Panc1 (cell line): ENCODE results near the gene ADGRB3. TPM values are rescaled to one million over a fixed set of nuclear protein-coding genes. Genes with fewer than 3 reads are reported as not detected.
"Not testable (repeated sequence)": the region's sequence is repeated elsewhere in the genome, so short reads cannot be mapped to it uniquely, and the experiment has no call there.

Experiments
- ATAC-seq: fragments of 200-7000 bp; cut with Tn5 transposase; 2 replicates; pipeline ENCODE4 v1.9.1; 2020; ENCODE audit warnings: mild to moderate bottlenecking, moderate library complexity
- BruUV-seq: library from RNA; stranded (reverse); fragments of 400-500 nt; replicated peaks from 2 replicates; lab custom pipeline; 2021; lab: Mats Ljungman, UMichigan
- CTCF ChIA-PET: fragments of 300-600 bp; sonication (Branson Sonifier 250); formaldehyde crosslinking; loops from one replicate; lab custom pipeline; 2022; ENCODE audit warnings: antibody characterized with exemption; lab: Charles Lee
- POLR2A ChIA-PET: fragments of 300-600 bp; sonication (Branson Sonifier 250); formaldehyde crosslinking; loops from one replicate; lab custom pipeline; 2022; ENCODE audit warnings: antibody characterized with exemption; lab: Charles Lee
- DNase-seq: peaks from one replicate; pipeline ENCODE4 v3.0.0-alpha.2; 2010; ENCODE audit warnings: low read depth, low spot score
- H3K27ac ChIP-seq: 2 replicates; pipeline ENCODE4 v1.5.1; 2011; ENCODE audit warnings: mild to moderate bottlenecking, low read length, inconsistent platforms
- H3K27me3 ChIP-seq: fragments of 200-500 bp; sonication (Bioruptor generic); 2 replicates; pipeline ENCODE4 v1.6.0; 2014; ENCODE audit warnings: low read length, inconsistent platforms; ENCODE audit not compliant: control insufficient read depth, insufficient read depth
- H3K36me3 ChIP-seq: fragments of 200-500 bp; sonication (Bioruptor generic); 2 replicates; pipeline ENCODE4 v1.5.1; 2014; ENCODE audit warnings: inconsistent platforms, mild to moderate bottlenecking, low read length, moderate library complexity; ENCODE audit not compliant: control insufficient read depth, insufficient read depth
- H3K4me1 ChIP-seq: 2 replicates; pipeline ENCODE4 v1.5.1; 2011; ENCODE audit warnings: inconsistent platforms, mild to moderate bottlenecking, low read length, moderate library complexity; ENCODE audit not compliant: control insufficient read depth, insufficient read depth
- H3K4me3 ChIP-seq, 2 experiments: 2 replicates each; pipeline ENCODE4 v1.5.1; 2011 to 2012; ENCODE audit warnings: low read depth in 2 of 2, low read length in 2 of 2, mild to moderate bottlenecking in 2 of 2, inconsistent platforms in 1 of 2, moderate library complexity in 1 of 2
- H3K9me3 ChIP-seq: fragments of 200-500 bp; sonication (Bioruptor generic); 2 replicates; pipeline ENCODE4 v1.5.1; 2014; ENCODE audit warnings: low read depth, mild to moderate bottlenecking, inconsistent platforms, low read length, moderate library complexity; ENCODE audit not compliant: control insufficient read depth, insufficient read depth
- POLR2AphosphoS5 ChIP-seq: IDR thresholded peaks from 2 replicates; pipeline ENCODE4 v1.6.1; 2012; ENCODE audit warnings: mild to moderate bottlenecking, low read depth, low read length, moderate library complexity
- SIN3A ChIP-seq: IDR thresholded peaks from 2 replicates; pipeline ENCODE4 v1.6.1; 2012; ENCODE audit warnings: low read depth, mild to moderate bottlenecking, low read length, moderate library complexity, borderline replicate concordance; ENCODE audit not compliant: insufficient read depth
- TCF7L2 ChIP-seq: IDR thresholded peaks from 2 replicates; pipeline ENCODE4 v1.6.1; 2011; ENCODE audit warnings: mild to moderate bottlenecking, low read depth, low read length, inconsistent platforms
- in situ Hi-C: cut with HindIII; loops from 2 replicates; pipeline ENCODE4 v1.10.0; 2016; ENCODE audit warnings: low sequenced_read_pairs, low pct_unique_long_range_greater_than_20kb
- intact Hi-C: fragments of 100-400 bp; cut with micrococcal nuclease; formaldehyde crosslinking; loops from one replicate; pipeline ENCODE4 v1.10.0; 2022; ENCODE audit not compliant: unreplicated experiment
- total RNA-seq: library from RNA; stranded (reverse); gene quantifications from one replicate; pipeline ENCODE4 v1.2.1, GENCODE V29; 2021; ENCODE audit not compliant: unreplicated experiment
- TF ChIP-seq, protein P1 (sequence below): fragments of 450-650 bp; IDR thresholded peaks from 2 replicates; pipeline ENCODE4 v1.5.1; 2017; ENCODE audit warnings: mild to moderate bottlenecking
- TF ChIP-seq, protein P2 (sequence below), 2 experiments: IDR thresholded peaks; 2 replicates each; pipeline ENCODE4 v1.6.1; 2011 to 2012; ENCODE audit warnings: low read depth in 2 of 2, control low read depth in 1 of 2, low read length in 1 of 2, mild to moderate bottlenecking in 1 of 2, moderate library complexity in 1 of 2; ENCODE audit not compliant: insufficient read depth in 1 of 2

The ADGRB3 gene
- total RNA-seq, 1 experiment from 2014 or later: 0.10 TPM

DNA sequence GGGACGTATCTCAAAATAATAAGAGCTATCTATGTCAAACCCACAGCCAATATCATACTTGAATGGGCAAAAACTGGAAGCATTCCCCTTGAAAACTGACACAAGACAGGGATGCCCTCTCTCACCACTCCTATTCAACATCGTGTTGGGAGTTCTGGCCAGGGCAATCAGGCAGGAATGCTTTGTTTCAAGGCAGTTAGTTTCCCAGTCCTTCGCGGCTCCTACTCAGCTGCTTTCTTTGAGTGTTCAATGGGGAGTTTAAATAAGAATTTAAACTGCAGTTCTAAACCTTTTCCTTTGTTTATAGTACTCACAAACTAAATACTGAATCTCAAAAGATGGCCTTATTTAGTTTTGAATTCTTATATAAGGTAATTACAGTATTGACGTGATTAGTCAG is 179.9 kb downstream of the ADGRB3 start:
- CTCF ChIA-PET: not testable (repeated sequence)

DNA sequence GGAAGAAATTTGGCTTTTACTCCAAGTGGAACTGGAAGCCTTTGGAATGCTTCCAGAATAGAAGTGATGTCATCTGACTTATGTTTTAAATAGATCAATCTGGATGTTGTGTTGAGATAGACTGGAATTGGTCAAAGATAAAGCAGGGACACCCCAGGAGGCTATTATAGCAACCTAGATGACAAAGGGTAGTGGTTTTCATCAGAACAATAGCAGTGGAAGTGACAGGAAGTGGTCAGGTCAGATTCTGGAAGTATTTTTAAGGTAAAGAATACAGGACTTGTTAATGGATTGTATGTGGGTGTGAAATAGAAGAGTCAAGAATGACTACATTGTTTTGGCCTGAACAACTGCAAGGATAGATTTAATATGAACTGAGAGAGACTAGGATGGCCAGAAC is 191.4 kb downstream of the ADGRB3 start:
- no TSS peak for BruUV-seq
- intact Hi-C loops (no loop called here), in situ Hi-C loops (no loop called here)
- ATAC-seq: no peak
- no peaks in the 10 kb centered on the region for H3K36me3 ChIP-seq
- H3K4me3 ChIP-seq: no peak overlapping the region
- ChIA-PET CTCF (no interaction called here), POLR2A (no interaction called here)
- TF ChIP-seq POLR2AphosphoS5 (no peak), TCF7L2 (no peak), SIN3A (no peak)
- TF ChIP-seq, protein P1, sequence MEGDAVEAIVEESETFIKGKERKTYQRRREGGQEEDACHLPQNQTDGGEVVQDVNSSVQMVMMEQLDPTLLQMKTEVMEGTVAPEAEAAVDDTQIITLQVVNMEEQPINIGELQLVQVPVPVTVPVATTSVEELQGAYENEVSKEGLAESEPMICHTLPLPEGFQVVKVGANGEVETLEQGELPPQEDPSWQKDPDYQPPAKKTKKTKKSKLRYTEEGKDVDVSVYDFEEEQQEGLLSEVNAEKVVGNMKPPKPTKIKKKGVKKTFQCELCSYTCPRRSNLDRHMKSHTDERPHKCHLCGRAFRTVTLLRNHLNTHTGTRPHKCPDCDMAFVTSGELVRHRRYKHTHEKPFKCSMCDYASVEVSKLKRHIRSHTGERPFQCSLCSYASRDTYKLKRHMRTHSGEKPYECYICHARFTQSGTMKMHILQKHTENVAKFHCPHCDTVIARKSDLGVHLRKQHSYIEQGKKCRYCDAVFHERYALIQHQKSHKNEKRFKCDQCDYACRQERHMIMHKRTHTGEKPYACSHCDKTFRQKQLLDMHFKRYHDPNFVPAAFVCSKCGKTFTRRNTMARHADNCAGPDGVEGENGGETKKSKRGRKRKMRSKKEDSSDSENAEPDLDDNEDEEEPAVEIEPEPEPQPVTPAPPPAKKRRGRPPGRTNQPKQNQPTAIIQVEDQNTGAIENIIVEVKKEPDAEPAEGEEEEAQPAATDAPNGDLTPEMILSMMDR: no peak
- TF ChIP-seq, protein P2, sequence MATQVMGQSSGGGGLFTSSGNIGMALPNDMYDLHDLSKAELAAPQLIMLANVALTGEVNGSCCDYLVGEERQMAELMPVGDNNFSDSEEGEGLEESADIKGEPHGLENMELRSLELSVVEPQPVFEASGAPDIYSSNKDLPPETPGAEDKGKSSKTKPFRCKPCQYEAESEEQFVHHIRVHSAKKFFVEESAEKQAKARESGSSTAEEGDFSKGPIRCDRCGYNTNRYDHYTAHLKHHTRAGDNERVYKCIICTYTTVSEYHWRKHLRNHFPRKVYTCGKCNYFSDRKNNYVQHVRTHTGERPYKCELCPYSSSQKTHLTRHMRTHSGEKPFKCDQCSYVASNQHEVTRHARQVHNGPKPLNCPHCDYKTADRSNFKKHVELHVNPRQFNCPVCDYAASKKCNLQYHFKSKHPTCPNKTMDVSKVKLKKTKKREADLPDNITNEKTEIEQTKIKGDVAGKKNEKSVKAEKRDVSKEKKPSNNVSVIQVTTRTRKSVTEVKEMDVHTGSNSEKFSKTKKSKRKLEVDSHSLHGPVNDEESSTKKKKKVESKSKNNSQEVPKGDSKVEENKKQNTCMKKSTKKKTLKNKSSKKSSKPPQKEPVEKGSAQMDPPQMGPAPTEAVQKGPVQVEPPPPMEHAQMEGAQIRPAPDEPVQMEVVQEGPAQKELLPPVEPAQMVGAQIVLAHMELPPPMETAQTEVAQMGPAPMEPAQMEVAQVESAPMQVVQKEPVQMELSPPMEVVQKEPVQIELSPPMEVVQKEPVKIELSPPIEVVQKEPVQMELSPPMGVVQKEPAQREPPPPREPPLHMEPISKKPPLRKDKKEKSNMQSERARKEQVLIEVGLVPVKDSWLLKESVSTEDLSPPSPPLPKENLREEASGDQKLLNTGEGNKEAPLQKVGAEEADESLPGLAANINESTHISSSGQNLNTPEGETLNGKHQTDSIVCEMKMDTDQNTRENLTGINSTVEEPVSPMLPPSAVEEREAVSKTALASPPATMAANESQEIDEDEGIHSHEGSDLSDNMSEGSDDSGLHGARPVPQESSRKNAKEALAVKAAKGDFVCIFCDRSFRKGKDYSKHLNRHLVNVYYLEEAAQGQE (IDR thresholded peaks at IDR 0.05; ENCODE audit: insufficient read depth in 1 of 2, low read depth in 2 of 2, low read length in 1 of 2): no peak
- H3K27me3 ChIP-seq: no peaks in the 10 kb centered on the region
- H3K27ac ChIP-seq: no peak overlapping the region
- H3K4me1 ChIP-seq: no peaks in the 10 kb centered on the region
- H3K9me3 ChIP-seq: no peaks in the 10 kb centered on the region
- no peak for DNase-seq

More for the DNA sequence above, 179.9 kb downstream of the ADGRB3 start:
- H3K4me1 ChIP-seq, H3K27ac ChIP-seq, POLR2A ChIA-PET, H3K36me3 ChIP-seq, H3K4me3 ChIP-seq, DNase-seq, intact Hi-C loops, BruUV-seq, ATAC-seq, in situ Hi-C loops, H3K27me3 ChIP-seq, H3K9me3 ChIP-seq: not testable (repeated sequence)

DNA sequence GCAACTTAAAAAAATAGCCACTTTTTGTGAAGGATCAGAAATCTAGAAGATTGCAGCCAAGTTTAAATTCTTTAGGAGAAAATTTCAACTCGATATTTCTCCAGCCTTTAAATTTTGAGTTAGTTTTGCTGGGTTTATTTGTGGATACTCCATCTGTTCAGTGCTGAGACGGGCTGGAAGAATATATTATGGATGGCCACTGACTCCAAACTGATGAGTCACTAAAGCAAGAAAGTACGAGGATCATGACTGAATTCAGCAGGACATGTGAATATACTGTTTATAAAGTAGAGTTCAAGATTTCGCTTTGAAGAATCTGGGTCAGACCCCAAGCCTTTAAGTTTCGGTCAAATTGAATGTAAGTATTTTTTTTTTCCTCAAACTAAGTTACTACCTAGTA is 199.5 kb downstream of the ADGRB3 start:
- no peaks in the 10 kb centered on the region for H3K27me3 ChIP-seq
- CTCF ChIA-PET: no interaction called here
- no peak overlapping the region for H3K27ac ChIP-seq
- no peaks in the 10 kb centered on the region for H3K9me3 ChIP-seq
- ATAC-seq (no peak), DNase-seq (no peak)
- intact Hi-C loops (no loop called here), in situ Hi-C loops (no loop called here)
- no peak overlapping the region for H3K4me3 ChIP-seq
- TF ChIP-seq POLR2AphosphoS5 (no peak), TCF7L2 (no peak), SIN3A (no peak)
- TF ChIP-seq, protein P1: no peak
- TF ChIP-seq, protein P2 (IDR thresholded peaks at IDR 0.05; ENCODE audit: insufficient read depth in 1 of 2, low read depth in 2 of 2, low read length in 1 of 2): no peak
- POLR2A ChIA-PET: no interaction called here
- H3K4me1 ChIP-seq: no peaks in the 10 kb centered on the region
- H3K36me3 ChIP-seq: no peaks in the 10 kb centered on the region
- no TSS peak for BruUV-seq
